ENCODE measurements around the gene PPP1R9B.

PPP1R9B gene

DNA sequence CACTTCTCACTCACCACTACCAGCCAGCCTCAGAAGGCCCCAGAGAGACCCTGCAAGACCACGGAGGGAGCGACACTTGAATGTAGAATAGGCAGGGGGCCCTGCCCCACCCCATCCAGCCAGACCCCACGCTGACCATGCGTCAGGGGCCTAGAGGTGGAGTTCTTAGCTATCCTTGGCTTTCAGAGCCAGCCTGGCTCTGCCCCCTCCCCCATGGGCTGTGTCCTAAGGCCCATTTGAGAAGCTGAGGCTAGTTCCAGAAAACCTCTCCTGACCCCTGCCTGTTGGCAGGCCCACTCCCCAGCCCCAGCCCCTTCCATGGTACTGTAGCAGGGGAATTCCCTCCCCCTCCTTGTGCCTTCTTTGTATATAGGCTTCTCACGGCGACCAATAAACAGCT lies 60.4 kb downstream of the PPP1R9B start:
- H3K27ac ChIP-seq (ENCODE audit: low read depth, low read length, poor library complexity, severe bottlenecking) = no peak overlapping the region

DNA sequence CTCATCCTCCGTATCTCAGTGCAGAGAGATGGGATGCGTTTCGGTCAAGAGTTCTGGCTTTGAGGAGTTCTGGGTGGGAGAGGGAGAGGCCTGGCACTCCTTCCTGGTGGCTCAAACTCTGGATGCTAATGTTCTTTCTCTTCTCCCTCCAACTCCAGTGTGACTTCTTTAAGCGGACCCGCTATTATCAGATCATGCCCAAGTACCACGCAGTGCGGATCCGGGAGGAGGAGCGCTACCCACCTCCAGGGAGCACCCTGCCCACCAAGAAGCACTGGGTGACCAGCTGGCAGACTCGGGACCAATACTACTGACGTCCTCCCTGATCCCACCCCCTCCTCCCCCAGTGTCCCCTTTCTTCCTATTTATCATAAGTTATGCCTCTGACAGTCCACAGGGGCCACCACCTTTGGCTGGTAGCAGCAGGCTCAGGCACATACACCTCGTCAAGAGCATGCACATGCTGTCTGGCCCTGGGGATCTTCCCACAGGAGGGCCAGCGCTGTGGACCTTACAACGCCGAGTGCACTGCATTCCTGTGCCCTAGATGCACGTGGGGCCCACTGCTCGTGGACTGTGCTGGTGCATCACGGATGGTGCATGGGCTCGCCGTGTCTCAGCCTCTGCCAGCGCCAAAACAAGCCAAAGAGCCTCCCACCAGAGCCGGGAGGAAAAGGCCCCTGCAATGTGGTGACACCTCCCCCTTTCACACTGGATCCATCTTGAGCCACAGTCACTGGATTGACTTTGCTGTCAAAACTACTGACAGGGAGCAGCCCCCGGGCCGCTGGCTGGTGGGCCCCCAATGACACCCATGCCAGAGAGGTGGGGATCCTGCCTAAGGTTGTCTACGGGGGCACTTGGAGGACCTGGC lies 61.3 kb downstream of the PPP1R9B start:
- TF ChIP-seq EZH2 (IDR thresholded peaks at IDR 0.05; ENCODE audit: borderline replicate concordance, low read length) = no peak
- TF ChIP-seq, protein P1, sequence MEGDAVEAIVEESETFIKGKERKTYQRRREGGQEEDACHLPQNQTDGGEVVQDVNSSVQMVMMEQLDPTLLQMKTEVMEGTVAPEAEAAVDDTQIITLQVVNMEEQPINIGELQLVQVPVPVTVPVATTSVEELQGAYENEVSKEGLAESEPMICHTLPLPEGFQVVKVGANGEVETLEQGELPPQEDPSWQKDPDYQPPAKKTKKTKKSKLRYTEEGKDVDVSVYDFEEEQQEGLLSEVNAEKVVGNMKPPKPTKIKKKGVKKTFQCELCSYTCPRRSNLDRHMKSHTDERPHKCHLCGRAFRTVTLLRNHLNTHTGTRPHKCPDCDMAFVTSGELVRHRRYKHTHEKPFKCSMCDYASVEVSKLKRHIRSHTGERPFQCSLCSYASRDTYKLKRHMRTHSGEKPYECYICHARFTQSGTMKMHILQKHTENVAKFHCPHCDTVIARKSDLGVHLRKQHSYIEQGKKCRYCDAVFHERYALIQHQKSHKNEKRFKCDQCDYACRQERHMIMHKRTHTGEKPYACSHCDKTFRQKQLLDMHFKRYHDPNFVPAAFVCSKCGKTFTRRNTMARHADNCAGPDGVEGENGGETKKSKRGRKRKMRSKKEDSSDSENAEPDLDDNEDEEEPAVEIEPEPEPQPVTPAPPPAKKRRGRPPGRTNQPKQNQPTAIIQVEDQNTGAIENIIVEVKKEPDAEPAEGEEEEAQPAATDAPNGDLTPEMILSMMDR (IDR thresholded peaks at IDR 0.05; ENCODE audit: low read length) = no peak
- H3K27me3 ChIP-seq (ENCODE audit: insufficient read depth, low read length) = no peaks in the 10 kb centered on the region; the same call in 1 of the 2 replicates
- no peaks in the 10 kb centered on the region for H3K79me2 ChIP-seq (ENCODE audit: insufficient read depth, low read length)
- no peak overlapping the region for H3K9ac ChIP-seq (ENCODE audit: low read length)
- H3K4me1 ChIP-seq (ENCODE audit: insufficient read depth, low read length, severe bottlenecking) = no peaks in the 10 kb centered on the region
- H2AFZ ChIP-seq (ENCODE audit: low read length) = no peak overlapping the region
- no peaks in the 10 kb centered on the region for H3K36me3 ChIP-seq (ENCODE audit: insufficient read depth, low read length)
- no peaks in the 10 kb centered on the region for H4K20me1 ChIP-seq (ENCODE audit: insufficient read depth, low read length)
- no peaks in the 10 kb centered on the region for H3K9me2 ChIP-seq (ENCODE audit: low read depth, low read length)
- H3K27ac ChIP-seq (ENCODE audit: low read depth, low read length, poor library complexity, severe bottlenecking) = no peak overlapping the region
- H3K9me3 ChIP-seq (ENCODE audit: low read length) = no peaks in the 10 kb centered on the region
- no peak overlapping the region for H3K4me3 ChIP-seq (ENCODE audit: low read depth, low read length, poor library complexity, severe bottlenecking)
- H3F3A ChIP-seq (ENCODE audit: insufficient read depth, low read length) = no peaks in the 10 kb centered on the region
- no peak overlapping the region for H3K4me2 ChIP-seq (ENCODE audit: low read length)

More for the DNA sequence above, 60.4 kb downstream of the PPP1R9B start:
- Histone ChIP-seq H3F3A (ENCODE audit: insufficient read depth, low read length) (no peaks in the 10 kb centered on the region), H4K20me1 (ENCODE audit: insufficient read depth, low read length) (no peaks in the 10 kb centered on the region), H3K4me3 (ENCODE audit: low read depth, low read length, poor library complexity, severe bottlenecking) (no peak overlapping the region), H3K4me2 (ENCODE audit: low read length) (no peak overlapping the region), H2AFZ (ENCODE audit: low read length) (no peak overlapping the region), H3K9me2 (ENCODE audit: low read depth, low read length) (no peaks in the 10 kb centered on the region), H3K9me3 (ENCODE audit: low read length) (no peaks in the 10 kb centered on the region), H3K9ac (ENCODE audit: low read length) (no peak overlapping the region), H3K79me2 (ENCODE audit: insufficient read depth, low read length) (no peaks in the 10 kb centered on the region), H3K27me3 (ENCODE audit: insufficient read depth, low read length) (no peaks in the 10 kb centered on the region; the same call in 1 of the 2 replicates), H3K4me1 (ENCODE audit: insufficient read depth, low read length, severe bottlenecking) (peaks cover 8% of the 10 kb centered on the region), H3K36me3 (ENCODE audit: insufficient read depth, low read length) (no peaks in the 10 kb centered on the region)
- TF ChIP-seq EZH2 (IDR thresholded peaks at IDR 0.05; ENCODE audit: borderline replicate concordance, low read length) = no peak
- TF ChIP-seq, protein P1 (IDR thresholded peaks at IDR 0.05; ENCODE audit: low read length) = no peak

DNA sequence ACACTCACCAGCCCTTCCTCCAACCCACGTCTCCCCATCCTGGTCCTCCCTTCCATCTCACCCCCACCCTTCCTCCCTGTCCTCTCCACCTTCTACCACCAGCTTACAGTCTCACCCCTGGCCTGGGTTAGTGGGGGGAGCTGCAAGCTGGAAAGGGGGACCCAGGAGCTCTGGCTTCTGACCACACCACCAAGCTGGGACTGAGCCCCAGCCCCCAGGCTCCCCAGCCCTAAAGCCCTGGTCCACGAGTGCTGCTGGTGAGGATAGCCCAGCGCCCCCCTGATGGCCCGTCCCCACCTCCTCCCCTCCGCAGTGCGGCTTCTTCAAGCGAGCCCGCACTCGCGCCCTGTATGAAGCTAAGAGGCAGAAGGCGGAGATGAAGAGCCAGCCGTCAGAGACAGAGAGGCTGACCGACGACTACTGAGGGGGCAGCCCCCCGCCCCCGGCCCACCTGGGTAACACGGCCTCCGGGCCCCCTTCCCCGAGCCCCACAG lies 62.5 kb downstream of the PPP1R9B start:
- Histone ChIP-seq H3F3A (ENCODE audit: insufficient read depth, low read length) (no peaks in the 10 kb centered on the region), H3K27ac (ENCODE audit: low read depth, low read length, poor library complexity, severe bottlenecking) (no peak overlapping the region), H3K79me2 (ENCODE audit: insufficient read depth, low read length) (no peaks in the 10 kb centered on the region), H3K4me2 (ENCODE audit: low read length) (no peak overlapping the region), H3K36me3 (ENCODE audit: insufficient read depth, low read length) (no peaks in the 10 kb centered on the region), H3K4me1 (ENCODE audit: insufficient read depth, low read length, severe bottlenecking) (no peaks in the 10 kb centered on the region), H3K27me3 (ENCODE audit: insufficient read depth, low read length) (no peaks in the 10 kb centered on the region; the same call in 1 of the 2 replicates), H3K9me3 (ENCODE audit: low read length) (no peaks in the 10 kb centered on the region), H2AFZ (ENCODE audit: low read length) (no peak overlapping the region), H3K4me3 (ENCODE audit: low read depth, low read length, poor library complexity, severe bottlenecking) (no peak overlapping the region), H4K20me1 (ENCODE audit: insufficient read depth, low read length) (no peaks in the 10 kb centered on the region), H3K9ac (ENCODE audit: low read length) (no peak overlapping the region), H3K9me2 (ENCODE audit: low read depth, low read length) (no peaks in the 10 kb centered on the region)
- TF ChIP-seq, protein P1 (IDR thresholded peaks at IDR 0.05; ENCODE audit: low read length) = no peak
- no peak for TF ChIP-seq EZH2 (IDR thresholded peaks at IDR 0.05; ENCODE audit: borderline replicate concordance, low read length)
